Liver (tissue), 9 donors: ENCODE results near the gene MESD. TPM values are rescaled to one million over a fixed set of nuclear protein-coding genes. Genes with fewer than 3 reads are reported as not detected.
"Not testable (repeated sequence)": the region's sequence is repeated elsewhere in the genome, so short reads cannot be mapped to it uniquely, and the experiment has no call there.

Experiments
- DNase-seq: peaks from one replicate; pipeline ENCODE4 v3.0.0-alpha.2; 2017; ENCODE audit warnings: low spot score
- H3K27ac ChIP-seq, 2 donors: one replicate each; pipeline ENCODE4 v1.7.0; 2013; ENCODE audit warnings: inconsistent platforms in 2 of 2, low read length in 2 of 2, control low read depth in 1 of 2, low read depth in 1 of 2, mild to moderate bottlenecking in 1 of 2
- H3K27me3 ChIP-seq, 4 donors: one replicate each; pipeline versions ENCODE4 v1.6.1 to v1.7.0; 2013; ENCODE audit warnings: low read length in 3 of 4, inconsistent platforms in 1 of 4, mild to moderate bottlenecking in 1 of 4, moderate library complexity in 1 of 4; ENCODE audit not compliant: control insufficient read depth in 4 of 4, insufficient read depth in 4 of 4
- H3K36me3 ChIP-seq, 4 donors: one replicate each; pipeline versions ENCODE4 v1.6.1 to v1.7.0; 2013; ENCODE audit warnings: low read length in 3 of 4, mild to moderate bottlenecking in 3 of 4, low read depth in 1 of 4, moderate library complexity in 1 of 4; ENCODE audit not compliant: control insufficient read depth in 4 of 4, insufficient read depth in 3 of 4
- H3K4me1 ChIP-seq, 4 donors: one replicate each; pipeline versions ENCODE4 v1.6.1 to v1.7.0; 2013; ENCODE audit warnings: low read length in 3 of 4, mild to moderate bottlenecking in 3 of 4, moderate library complexity in 1 of 4; ENCODE audit not compliant: control insufficient read depth in 4 of 4, insufficient read depth in 4 of 4
- H3K4me3 ChIP-seq, 3 donors: one replicate each; pipeline versions ENCODE4 v1.6.1 to v1.7.0; 2013; ENCODE audit warnings: low read length in 3 of 3, control low read depth in 1 of 3, low read depth in 1 of 3, mild to moderate bottlenecking in 1 of 3
- H3K9ac ChIP-seq, 2 donors: one replicate each; pipeline ENCODE4 v1.7.0; 2013; ENCODE audit warnings: low read length in 2 of 2, mild to moderate bottlenecking in 2 of 2, moderate library complexity in 2 of 2, control low read depth in 1 of 2, low read depth in 1 of 2
- H3K9me3 ChIP-seq, 4 donors: one replicate each; pipeline versions ENCODE4 v1.6.1 to v1.7.0; 2013; ENCODE audit warnings: low read length in 3 of 4; ENCODE audit not compliant: control insufficient read depth in 4 of 4
- ATF3 ChIP-seq: IDR thresholded peaks from 2 replicates; pipeline ENCODE4 v1.6.1; 2016; ENCODE audit warnings: antibody characterized with exemption
- CTCF ChIP-seq: fragments of 150-350 bp; IDR thresholded peaks from 2 replicates; pipeline ENCODE4 v1.5.1; 2017; ENCODE audit warnings: improper control_type of control experiment, low read depth, low read length; ENCODE audit not compliant: missing input control
- EGR1 ChIP-seq, 2 donors: IDR thresholded peaks; 2 replicates each; pipeline ENCODE4 v1.6.1; 2016 to 2018; ENCODE audit warnings: antibody characterized with exemption in 2 of 2, low read depth in 2 of 2
- FOXA1 ChIP-seq: IDR thresholded peaks from 2 replicates; pipeline ENCODE4 v1.6.1; 2016; ENCODE audit warnings: antibody characterized with exemption
- FOXA2 ChIP-seq: IDR thresholded peaks from 2 replicates; pipeline ENCODE4 v1.6.1; 2016; ENCODE audit warnings: antibody characterized with exemption
- GABPA ChIP-seq, 2 donors: IDR thresholded peaks in 1 of 2; conservative IDR thresholded peaks in 1 of 2; 2 replicates each; pipeline ENCODE4 v1.6.1; 2016; ENCODE audit warnings: antibody characterized with exemption in 2 of 2, mild to moderate bottlenecking in 1 of 2, moderate library complexity in 1 of 2
- HNF4A ChIP-seq, 2 donors: conservative IDR thresholded peaks; 2 replicates each; pipeline ENCODE4 v1.6.1; 2016; ENCODE audit warnings: antibody characterized with exemption in 2 of 2, mild to moderate bottlenecking in 2 of 2
- HNF4G ChIP-seq: IDR thresholded peaks from 2 replicates; pipeline ENCODE4 v1.6.1; 2016; ENCODE audit warnings: antibody characterized with exemption
- MAX ChIP-seq: IDR thresholded peaks from 2 replicates; pipeline ENCODE4 v1.6.1; 2016; ENCODE audit warnings: antibody characterized with exemption
- NR2F2 ChIP-seq: IDR thresholded peaks from 2 replicates; pipeline ENCODE4 v1.6.1; 2016; ENCODE audit warnings: antibody characterized with exemption
- RXRA ChIP-seq, 2 donors: IDR thresholded peaks; 2 replicates each; pipeline ENCODE4 v1.6.1; 2017 to 2018; ENCODE audit warnings: antibody characterized with exemption in 2 of 2, mild to moderate bottlenecking in 1 of 2
- SP1 ChIP-seq: IDR thresholded peaks from 2 replicates; pipeline ENCODE4 v1.6.1; 2018; ENCODE audit warnings: antibody characterized with exemption, mild to moderate bottlenecking
- YY1 ChIP-seq: IDR thresholded peaks from 2 replicates; pipeline ENCODE4 v1.6.1; 2016; ENCODE audit warnings: antibody characterized with exemption, mild to moderate bottlenecking
- WGBS: extraction: QIAGEN DNeasy Blood & Tissue Kit; methylation state at CpG from one replicate; pipeline ENCODE4 v1.1.7; 2013; 5-methylcytosine and 5-hydroxymethylcytosine counted together
- polyA plus RNA-seq, 2 donors: library from polyadenylated mRNA; stranded (reverse) in 1 of 2; unstranded in 1 of 2; fragments of 200-250 nt in 1 of 2; fragments of >200 nt in 1 of 2; fragmentation: Nextera tagmentation in 1 of 2; extraction: Ambion mirVana in 1 of 2; gene quantifications; one replicate each; pipeline versions ENCODE4 v1.2.1 to v1.2.3, GENCODE V29; 2013 to 2015
- total RNA-seq, 2 donors: library from RNA; depleted of rRNA; stranded (reverse); fragments of >200 nt; gene quantifications; one replicate each; pipeline ENCODE4 v1.2.3, GENCODE V29; 2014
- TF ChIP-seq, protein P1 (sequence below): IDR thresholded peaks from 2 replicates; pipeline ENCODE4 v1.6.1; 2016; ENCODE audit warnings: antibody characterized with exemption
- TF ChIP-seq, protein P2 (sequence below): IDR thresholded peaks from 2 replicates; pipeline ENCODE4 v1.6.1; 2016; ENCODE audit warnings: antibody characterized with exemption, mild to moderate bottlenecking
- donor health status: healthy.
- donor health status: healthy.
- donor health status: healthy.
- donor health status: healthy.
- donor health status: healthy.

The MESD gene
- total and polyA plus RNA-seq, 4 donors, result 15.3 to 24.0 (median 17.0) TPM

DNA sequence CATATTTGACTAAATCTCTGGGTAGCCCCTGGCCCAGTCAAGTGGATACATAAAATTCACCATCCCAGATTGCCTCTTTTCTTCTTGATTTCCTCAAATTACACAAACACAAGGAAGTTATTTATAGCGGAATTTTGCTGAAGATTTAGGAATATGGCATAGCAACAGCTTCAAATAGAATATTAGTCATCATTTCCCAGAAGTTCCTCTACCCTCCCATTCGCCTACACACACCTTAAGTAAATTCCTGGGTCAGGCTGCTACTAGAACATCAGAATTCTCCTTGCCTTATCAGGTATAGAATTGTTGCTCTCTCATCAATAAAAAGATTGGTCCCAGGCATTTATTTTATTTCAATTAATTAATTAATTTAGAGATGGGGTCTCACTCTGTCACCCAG, 31.6 kb downstream of the MESD start:
- no peak overlapping the region for H3K9ac ChIP-seq
- no peaks in the 10 kb centered on the region for H3K9me3 ChIP-seq
- no peak overlapping the region for H3K27ac ChIP-seq
- H3K36me3 ChIP-seq, result peaks cover 3 to 17% (median 6%) of the 10 kb centered on the region in 4 donors
- H3K4me1 ChIP-seq, result peaks cover 0 to 2% (median 0%) of the 10 kb centered on the region in 4 donors
- H3K27me3 ChIP-seq, result no peaks in the 10 kb centered on the region
- WGBS, result 96% methylated on average over 2 of the region's 2 CpGs
- no peak for TF ChIP-seq HNF4A (conservative IDR thresholded peaks at IDR 0.05)
- TF ChIP-seq NR2F2, result no peak
- no peak for TF ChIP-seq MAX
- no peak for TF ChIP-seq SP1
- TF ChIP-seq EGR1 (IDR thresholded peaks at IDR 0.05; ENCODE audit: low read depth in 2 of 2), result no peak
- TF ChIP-seq, protein P1, sequence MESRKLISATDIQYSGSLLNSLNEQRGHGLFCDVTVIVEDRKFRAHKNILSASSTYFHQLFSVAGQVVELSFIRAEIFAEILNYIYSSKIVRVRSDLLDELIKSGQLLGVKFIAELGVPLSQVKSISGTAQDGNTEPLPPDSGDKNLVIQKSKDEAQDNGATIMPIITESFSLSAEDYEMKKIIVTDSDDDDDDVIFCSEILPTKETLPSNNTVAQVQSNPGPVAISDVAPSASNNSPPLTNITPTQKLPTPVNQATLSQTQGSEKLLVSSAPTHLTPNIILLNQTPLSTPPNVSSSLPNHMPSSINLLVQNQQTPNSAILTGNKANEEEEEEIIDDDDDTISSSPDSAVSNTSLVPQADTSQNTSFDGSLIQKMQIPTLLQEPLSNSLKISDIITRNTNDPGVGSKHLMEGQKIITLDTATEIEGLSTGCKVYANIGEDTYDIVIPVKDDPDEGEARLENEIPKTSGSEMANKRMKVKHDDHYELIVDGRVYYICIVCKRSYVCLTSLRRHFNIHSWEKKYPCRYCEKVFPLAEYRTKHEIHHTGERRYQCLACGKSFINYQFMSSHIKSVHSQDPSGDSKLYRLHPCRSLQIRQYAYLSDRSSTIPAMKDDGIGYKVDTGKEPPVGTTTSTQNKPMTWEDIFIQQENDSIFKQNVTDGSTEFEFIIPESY, result no peak
- TF ChIP-seq HNF4G, result no peak
- TF ChIP-seq, protein P2, sequence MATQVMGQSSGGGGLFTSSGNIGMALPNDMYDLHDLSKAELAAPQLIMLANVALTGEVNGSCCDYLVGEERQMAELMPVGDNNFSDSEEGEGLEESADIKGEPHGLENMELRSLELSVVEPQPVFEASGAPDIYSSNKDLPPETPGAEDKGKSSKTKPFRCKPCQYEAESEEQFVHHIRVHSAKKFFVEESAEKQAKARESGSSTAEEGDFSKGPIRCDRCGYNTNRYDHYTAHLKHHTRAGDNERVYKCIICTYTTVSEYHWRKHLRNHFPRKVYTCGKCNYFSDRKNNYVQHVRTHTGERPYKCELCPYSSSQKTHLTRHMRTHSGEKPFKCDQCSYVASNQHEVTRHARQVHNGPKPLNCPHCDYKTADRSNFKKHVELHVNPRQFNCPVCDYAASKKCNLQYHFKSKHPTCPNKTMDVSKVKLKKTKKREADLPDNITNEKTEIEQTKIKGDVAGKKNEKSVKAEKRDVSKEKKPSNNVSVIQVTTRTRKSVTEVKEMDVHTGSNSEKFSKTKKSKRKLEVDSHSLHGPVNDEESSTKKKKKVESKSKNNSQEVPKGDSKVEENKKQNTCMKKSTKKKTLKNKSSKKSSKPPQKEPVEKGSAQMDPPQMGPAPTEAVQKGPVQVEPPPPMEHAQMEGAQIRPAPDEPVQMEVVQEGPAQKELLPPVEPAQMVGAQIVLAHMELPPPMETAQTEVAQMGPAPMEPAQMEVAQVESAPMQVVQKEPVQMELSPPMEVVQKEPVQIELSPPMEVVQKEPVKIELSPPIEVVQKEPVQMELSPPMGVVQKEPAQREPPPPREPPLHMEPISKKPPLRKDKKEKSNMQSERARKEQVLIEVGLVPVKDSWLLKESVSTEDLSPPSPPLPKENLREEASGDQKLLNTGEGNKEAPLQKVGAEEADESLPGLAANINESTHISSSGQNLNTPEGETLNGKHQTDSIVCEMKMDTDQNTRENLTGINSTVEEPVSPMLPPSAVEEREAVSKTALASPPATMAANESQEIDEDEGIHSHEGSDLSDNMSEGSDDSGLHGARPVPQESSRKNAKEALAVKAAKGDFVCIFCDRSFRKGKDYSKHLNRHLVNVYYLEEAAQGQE, result no peak
- no peak for TF ChIP-seq FOXA1
- no peak for TF ChIP-seq ATF3
- TF ChIP-seq RXRA (IDR thresholded peaks at IDR 0.05), result no peak
- no peak for TF ChIP-seq GABPA (IDR thresholded peaks at IDR 0.05 in 1 of 2, conservative IDR thresholded peaks at IDR 0.05 in 1 of 2)
- no peak for TF ChIP-seq FOXA2
- TF ChIP-seq CTCF, result no peak
- no peak overlapping the region for H3K4me3 ChIP-seq
- DNase-seq, result no peak

GRCh38 chr15:80957556-80957955, 32.1 kb downstream of the MESD start:
- no peak for TF ChIP-seq MAX
- TF ChIP-seq YY1, result no peak
- TF ChIP-seq HNF4G, result no peak
- no peak for TF ChIP-seq SP1
- H3K4me3 ChIP-seq, result no peak overlapping the region
- H3K27ac ChIP-seq, result no peak overlapping the region
- no peaks in the 10 kb centered on the region for H3K9me3 ChIP-seq
- no peaks in the 10 kb centered on the region for H3K27me3 ChIP-seq
- WGBS, result 91% methylated on average over 2 of the region's 2 CpGs
- H3K36me3 ChIP-seq, result peaks cover 3 to 22% (median 8%) of the 10 kb centered on the region in 4 donors
- peaks cover 0 to 2% (median 0%) of the 10 kb centered on the region in 4 donors for H3K4me1 ChIP-seq
- no peak overlapping the region for H3K9ac ChIP-seq
- DNase-seq, result no peak

- WGBS, result 92% methylated on average over 19 of the region's 19 CpGs
- H3K9ac ChIP-seq, H3K27ac ChIP-seq, H3K9me3 ChIP-seq, H3K4me3 ChIP-seq, H3K27me3 ChIP-seq, DNase-seq, H3K4me1 ChIP-seq: not testable (repeated sequence)
- H3K36me3 ChIP-seq, result peaks cover 3 to 34% (median 13%) of the 10 kb centered on the region in 4 donors
These were observed 33.8 kb downstream of the MESD start for GRCh38 chr15:80955571-80956452.
